ENCODE results near the gene HDAC9.

DNA sequence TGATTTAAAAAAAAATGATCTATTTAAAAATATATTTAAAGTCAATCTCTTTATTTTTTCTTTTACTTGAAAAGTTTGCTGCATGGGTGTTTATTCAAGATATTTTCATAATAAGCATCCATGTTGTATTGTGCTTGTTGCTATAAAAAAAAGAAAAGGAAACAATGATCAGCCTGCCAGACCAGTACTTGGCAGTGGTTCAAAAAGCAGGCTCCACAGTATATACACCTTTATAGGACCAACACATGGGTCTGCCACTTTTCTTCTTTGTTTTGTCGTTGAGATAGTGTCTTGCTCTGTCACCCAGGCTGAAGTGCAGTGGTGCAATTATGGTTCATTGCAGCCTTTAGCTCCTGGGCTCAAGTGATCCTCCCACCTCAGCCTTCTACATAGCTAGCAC lies 393.9 kb downstream of the HDAC9 start:
- TF ChIP-seq, protein P1, sequence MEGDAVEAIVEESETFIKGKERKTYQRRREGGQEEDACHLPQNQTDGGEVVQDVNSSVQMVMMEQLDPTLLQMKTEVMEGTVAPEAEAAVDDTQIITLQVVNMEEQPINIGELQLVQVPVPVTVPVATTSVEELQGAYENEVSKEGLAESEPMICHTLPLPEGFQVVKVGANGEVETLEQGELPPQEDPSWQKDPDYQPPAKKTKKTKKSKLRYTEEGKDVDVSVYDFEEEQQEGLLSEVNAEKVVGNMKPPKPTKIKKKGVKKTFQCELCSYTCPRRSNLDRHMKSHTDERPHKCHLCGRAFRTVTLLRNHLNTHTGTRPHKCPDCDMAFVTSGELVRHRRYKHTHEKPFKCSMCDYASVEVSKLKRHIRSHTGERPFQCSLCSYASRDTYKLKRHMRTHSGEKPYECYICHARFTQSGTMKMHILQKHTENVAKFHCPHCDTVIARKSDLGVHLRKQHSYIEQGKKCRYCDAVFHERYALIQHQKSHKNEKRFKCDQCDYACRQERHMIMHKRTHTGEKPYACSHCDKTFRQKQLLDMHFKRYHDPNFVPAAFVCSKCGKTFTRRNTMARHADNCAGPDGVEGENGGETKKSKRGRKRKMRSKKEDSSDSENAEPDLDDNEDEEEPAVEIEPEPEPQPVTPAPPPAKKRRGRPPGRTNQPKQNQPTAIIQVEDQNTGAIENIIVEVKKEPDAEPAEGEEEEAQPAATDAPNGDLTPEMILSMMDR (IDR thresholded peaks at IDR 0.05), result no peak
- TF ChIP-seq EP300 (IDR thresholded peaks at IDR 0.05), result no peak
- no peak for TF ChIP-seq POLR2A (IDR thresholded peaks at IDR 0.05)

Data from gastroesophageal sphincter (tissue), 3 donors.